B cell (primary cell): ENCODE results near the gene CTDSPL2.

Experiments used
- CTCF ChIP-seq: fragments of 200-600 bp; IDR thresholded peaks from one replicate; pipeline ENCODE4 v1.8.0; 2022; ENCODE audit warnings: antibody characterized with exemption, mild to moderate bottlenecking
- EZH2 ChIP-seq: IDR thresholded peaks from 2 replicates; pipeline ENCODE4 v1.6.1; 2012; ENCODE audit warnings: borderline replicate concordance, low read depth, mild to moderate bottlenecking, moderate library complexity, low read length; ENCODE audit not compliant: insufficient read depth, poor library complexity, severe bottlenecking

DNA sequence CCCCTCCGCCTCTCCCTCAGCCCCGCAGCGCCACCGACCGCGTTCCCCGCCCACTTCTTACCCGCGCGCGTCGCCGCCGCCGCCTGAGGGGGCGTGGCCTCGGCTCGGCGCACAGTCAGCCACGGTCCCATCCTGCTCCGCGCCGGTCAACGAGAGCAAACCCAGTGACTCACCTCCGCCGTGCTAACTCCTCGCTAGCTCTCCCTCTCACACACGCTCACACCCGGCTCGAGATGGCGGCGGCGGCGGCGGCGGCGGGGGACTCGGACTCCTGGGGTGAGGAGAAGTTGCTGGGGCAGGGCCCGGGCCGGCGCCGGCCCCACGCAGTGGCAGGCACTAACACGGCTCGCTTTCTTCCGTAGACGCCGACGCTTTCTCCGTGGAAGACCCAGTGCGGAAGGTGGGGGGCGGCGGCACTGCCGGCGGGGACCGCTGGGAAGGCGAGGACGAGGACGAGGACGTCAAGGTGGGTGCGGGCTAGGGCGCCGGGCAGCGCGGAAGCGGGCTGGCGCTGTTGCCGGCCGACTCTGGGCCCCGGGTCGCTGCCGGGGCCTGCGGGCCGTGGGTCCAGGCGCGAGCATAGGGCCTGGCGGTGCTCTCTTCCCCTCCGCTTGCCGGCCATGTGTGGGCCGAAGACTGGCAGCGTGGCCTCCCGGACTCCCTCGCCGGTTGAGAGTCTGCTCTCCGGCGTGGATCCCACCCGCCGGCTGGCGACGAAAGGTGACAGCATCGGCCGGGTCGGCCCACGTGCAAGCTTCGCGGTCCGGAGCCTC is 109.7 kb downstream of the CTDSPL2 start, which contains the start of gene EIF3J:
- TF ChIP-seq CTCF (no peak), EZH2 (no peak)
